Progenitor cell of endocrine pancreas (in vitro differentiated cells): ENCODE measurements around the gene FOXD3. TPM values are rescaled to one million over a fixed set of nuclear protein-coding genes. Genes with fewer than 3 reads are reported as not detected.

ENCODE experiments used
- DNase-seq: peaks from one replicate; pipeline ENCODE4 v3.0.0; 2021; ENCODE audit warnings: low spot score; ENCODE audit not compliant: unreplicated experiment
- H3K27ac Mint-ChIP-seq: 2 replicates; pipeline ENCODE4 v1.8.0; 2021; ENCODE audit warnings: mild to moderate bottlenecking, moderate library complexity, mixed read lengths
- H3K27me3 Mint-ChIP-seq: 2 replicates; pipeline ENCODE4 v1.8.0; 2021; ENCODE audit warnings: mixed read lengths
- H3K36me3 Mint-ChIP-seq: 2 replicates; pipeline ENCODE4 v1.8.0; 2022; ENCODE audit warnings: mixed read lengths; ENCODE audit not compliant: insufficient read depth
- H3K4me1 Mint-ChIP-seq: 2 replicates; pipeline ENCODE4 v1.8.0; 2021; ENCODE audit warnings: low read depth, mixed read lengths
- H3K4me3 Mint-ChIP-seq: 2 replicates; pipeline ENCODE4 v1.8.0; 2021; ENCODE audit warnings: low read depth, mild to moderate bottlenecking, moderate library complexity, mixed read lengths
- H3K9me3 Mint-ChIP-seq: 2 replicates; pipeline ENCODE4 v1.8.0; 2021; ENCODE audit warnings: low read depth, mixed read lengths
- total RNA-seq: library from RNA; stranded (reverse); gene quantifications from 2 replicates; pipeline ENCODE4 v1.2.1, GENCODE V29; 2021
- TF ChIP-seq, protein P1 (sequence below): fragments of 200-600 bp; sonication (generic); IDR thresholded peaks from one replicate; pipeline ENCODE4 v1.5.0; 2021; ENCODE audit warnings: antibody characterized with exemption, mild to moderate bottlenecking; ENCODE audit not compliant: unreplicated experiment

The FOXD3 gene
- total RNA-seq, 1 donor from 2014 or later, result not detected

GRCh38 chr1:63318201-63318979 is 4.0 kb upstream of the FOXD3 start:
- no peaks in the 10 kb centered on the region for H3K9me3 Mint-ChIP-seq
- TF ChIP-seq, protein P1, sequence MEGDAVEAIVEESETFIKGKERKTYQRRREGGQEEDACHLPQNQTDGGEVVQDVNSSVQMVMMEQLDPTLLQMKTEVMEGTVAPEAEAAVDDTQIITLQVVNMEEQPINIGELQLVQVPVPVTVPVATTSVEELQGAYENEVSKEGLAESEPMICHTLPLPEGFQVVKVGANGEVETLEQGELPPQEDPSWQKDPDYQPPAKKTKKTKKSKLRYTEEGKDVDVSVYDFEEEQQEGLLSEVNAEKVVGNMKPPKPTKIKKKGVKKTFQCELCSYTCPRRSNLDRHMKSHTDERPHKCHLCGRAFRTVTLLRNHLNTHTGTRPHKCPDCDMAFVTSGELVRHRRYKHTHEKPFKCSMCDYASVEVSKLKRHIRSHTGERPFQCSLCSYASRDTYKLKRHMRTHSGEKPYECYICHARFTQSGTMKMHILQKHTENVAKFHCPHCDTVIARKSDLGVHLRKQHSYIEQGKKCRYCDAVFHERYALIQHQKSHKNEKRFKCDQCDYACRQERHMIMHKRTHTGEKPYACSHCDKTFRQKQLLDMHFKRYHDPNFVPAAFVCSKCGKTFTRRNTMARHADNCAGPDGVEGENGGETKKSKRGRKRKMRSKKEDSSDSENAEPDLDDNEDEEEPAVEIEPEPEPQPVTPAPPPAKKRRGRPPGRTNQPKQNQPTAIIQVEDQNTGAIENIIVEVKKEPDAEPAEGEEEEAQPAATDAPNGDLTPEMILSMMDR, result no peak
- no peak for DNase-seq
- H3K36me3 Mint-ChIP-seq, result no peaks in the 10 kb centered on the region
- no peak overlapping the region for H3K27ac Mint-ChIP-seq
- H3K27me3 Mint-ChIP-seq, result peaks cover 83% of the 10 kb centered on the region
- no peak overlapping the region for H3K4me3 Mint-ChIP-seq
- H3K4me1 Mint-ChIP-seq, result peaks cover 9% of the 10 kb centered on the region

DNA sequence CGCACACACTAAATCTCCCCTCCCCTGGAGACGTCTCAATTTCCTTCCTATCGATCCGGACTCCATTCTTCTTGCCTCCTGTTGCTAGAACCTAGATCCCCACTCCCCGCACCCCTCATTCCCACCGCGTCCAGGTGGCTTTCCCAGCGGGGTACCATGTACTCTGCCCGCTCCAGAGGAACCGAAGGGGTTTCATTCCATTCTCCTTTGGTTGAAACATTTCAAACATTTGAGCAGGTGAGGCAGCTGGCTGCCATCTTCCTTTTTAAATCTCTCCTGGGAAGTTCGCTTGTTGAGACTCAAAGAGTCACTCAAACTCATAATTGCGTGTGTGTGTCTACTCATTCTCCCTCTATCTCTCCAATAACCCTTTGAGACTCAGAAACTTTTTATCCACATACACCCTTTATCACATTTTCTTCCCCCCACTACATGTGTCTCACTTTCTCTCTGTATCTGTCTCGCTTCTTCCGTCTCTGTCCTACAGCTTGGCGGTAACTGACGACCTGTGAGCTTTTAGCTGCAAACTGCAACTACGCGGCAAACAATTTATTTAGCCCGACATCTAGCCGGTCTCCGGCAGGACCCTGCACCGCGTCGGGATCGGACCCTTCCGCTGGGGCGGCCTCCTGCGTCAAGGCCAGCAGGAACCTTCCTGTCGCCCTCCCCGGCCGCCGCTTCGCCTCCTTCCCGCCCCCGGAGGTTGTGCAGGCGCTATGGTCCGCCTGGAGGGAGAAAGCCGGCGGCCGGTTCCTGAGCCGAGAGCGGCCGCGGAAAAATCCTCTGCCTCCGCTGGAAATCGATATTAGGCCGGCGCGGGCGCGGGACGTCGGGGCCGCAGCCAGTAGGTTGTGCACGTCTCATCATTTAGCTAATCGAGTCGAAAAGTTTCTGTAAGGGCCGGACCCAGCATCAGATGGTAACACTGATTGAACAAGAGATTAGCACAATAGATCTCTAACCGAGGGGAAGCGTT is 3.0 kb upstream of the FOXD3 start:
- TF ChIP-seq, protein P1, result no peak
- no peaks in the 10 kb centered on the region for H3K9me3 Mint-ChIP-seq
- H3K4me1 Mint-ChIP-seq, result peaks cover 9% of the 10 kb centered on the region
- DNase-seq, result peak; percentile 31
- H3K27me3 Mint-ChIP-seq, result peaks cover 77% of the 10 kb centered on the region
- H3K36me3 Mint-ChIP-seq, result no peaks in the 10 kb centered on the region
- H3K4me3 Mint-ChIP-seq, result peak overlapping the region; percentile 14
- peak overlapping the region; percentile 82 for H3K27ac Mint-ChIP-seq

DNA sequence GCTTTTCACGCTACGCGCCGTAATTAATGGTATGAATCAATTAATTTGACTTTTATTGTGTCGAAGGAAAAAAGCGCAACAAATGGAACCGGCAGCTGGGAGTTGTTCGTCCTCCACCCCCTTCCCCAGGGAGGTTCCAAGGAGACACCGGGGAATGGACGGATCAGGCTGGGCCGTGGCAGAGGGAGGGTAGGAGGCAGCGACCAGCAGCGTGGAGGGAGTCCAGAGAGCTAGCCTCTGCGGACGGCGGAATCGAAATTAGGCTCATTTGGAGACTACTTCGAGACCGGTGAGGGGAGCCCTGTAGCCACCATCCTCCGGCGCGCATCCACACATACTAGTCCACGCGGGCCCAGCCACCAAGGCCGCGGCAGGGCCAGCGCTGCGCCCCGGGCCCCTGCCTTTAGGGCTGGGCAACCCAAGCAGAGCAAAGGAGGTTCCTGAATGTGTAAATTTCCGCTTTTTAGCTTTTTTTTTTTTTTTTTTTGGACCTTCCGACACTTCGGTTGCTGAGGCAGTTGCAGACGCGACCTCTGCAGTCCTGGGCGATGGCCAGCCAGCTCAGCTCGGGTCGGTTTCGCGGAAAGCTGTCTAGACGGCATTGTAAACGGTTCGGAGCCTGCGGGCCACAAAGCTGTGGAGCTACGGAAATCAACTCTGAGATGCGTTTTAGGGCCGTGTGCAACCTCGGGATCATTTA is 2.2 kb upstream of the FOXD3 start:
- no peak for DNase-seq
- Mint-ChIP-seq H3K36me3 (no peaks in the 10 kb centered on the region), H3K9me3 (no peaks in the 10 kb centered on the region), H3K27me3 (peaks cover 77% of the 10 kb centered on the region), H3K27ac (peak overlapping the region; percentile 82), H3K4me3 (no peak overlapping the region), H3K4me1 (peaks cover 11% of the 10 kb centered on the region)
- TF ChIP-seq, protein P1, result no peak

- TF ChIP-seq, protein P1, result no peak
- no peaks in the 10 kb centered on the region for H3K36me3 Mint-ChIP-seq
- H3K9me3 Mint-ChIP-seq, result no peaks in the 10 kb centered on the region
- DNase-seq, result no peak
- peaks cover 75% of the 10 kb centered on the region for H3K27me3 Mint-ChIP-seq
- H3K27ac Mint-ChIP-seq, result peak overlapping the region; percentile 60
- peak overlapping the region; percentile 66 for H3K4me3 Mint-ChIP-seq
- H3K4me1 Mint-ChIP-seq, result peaks cover 11% of the 10 kb centered on the region
Observed at GRCh38 chr1:63321066-63321784, 1.1 kb upstream of the FOXD3 start.
